Endothelial cell of umbilical vein (primary cell): Measurements from ENCODE around the gene SEMA3G.

Source experiments
- JUN ChIP-seq: IDR thresholded peaks from 2 replicates; pipeline ENCODE4 v1.6.1; 2011; ENCODE audit warnings: borderline replicate concordance, low read depth; ENCODE audit not compliant: insufficient read length, insufficient read depth
- POLR2AphosphoS5 ChIP-seq: IDR thresholded peaks from 2 replicates; pipeline ENCODE4 v1.6.1; 2012; ENCODE audit warnings: low read depth, mild to moderate bottlenecking, control low read depth, low read length, moderate library complexity; ENCODE audit not compliant: insufficient read depth
- TF ChIP-seq, protein P1 (sequence below), 2 donors: IDR thresholded peaks; 1 replicate in 1 of 2; 2 replicates in 1 of 2; pipeline ENCODE4 v1.5.1; 2011; ENCODE audit warnings: low read length in 2 of 2, mild to moderate bottlenecking in 2 of 2, moderate library complexity in 2 of 2, control low read depth in 1 of 2, inconsistent platforms in 1 of 2, low read depth in 1 of 2; ENCODE audit not compliant: insufficient read depth in 1 of 2; ENCODE audit errors: extremely low read depth in 1 of 2

DNA sequence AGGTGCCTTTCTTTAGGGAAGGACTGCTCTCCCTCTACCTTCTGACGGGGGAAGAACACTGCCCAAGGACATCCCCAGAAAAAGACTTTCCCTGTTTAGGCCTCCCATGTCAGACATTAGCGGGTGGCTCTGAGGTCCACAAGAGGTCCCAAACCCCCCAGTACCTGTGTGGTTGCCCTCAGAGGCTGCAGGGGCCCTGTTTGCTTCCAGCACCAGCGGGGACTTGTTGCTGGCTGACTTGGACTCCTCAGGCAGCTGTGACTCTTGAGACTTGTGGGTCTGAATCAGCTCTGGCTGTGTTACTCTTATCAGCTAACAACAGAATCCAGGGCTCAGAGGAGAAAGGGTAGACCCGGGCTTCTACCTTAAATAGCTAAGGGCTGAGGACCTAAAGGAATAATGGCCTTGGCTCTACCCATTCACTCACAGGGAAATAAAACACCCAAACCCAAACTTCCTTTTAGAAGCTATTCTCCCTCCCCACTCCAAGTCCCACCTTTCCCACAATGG is 39.2 kb downstream of the SEMA3G start:
- TF ChIP-seq, protein P1, sequence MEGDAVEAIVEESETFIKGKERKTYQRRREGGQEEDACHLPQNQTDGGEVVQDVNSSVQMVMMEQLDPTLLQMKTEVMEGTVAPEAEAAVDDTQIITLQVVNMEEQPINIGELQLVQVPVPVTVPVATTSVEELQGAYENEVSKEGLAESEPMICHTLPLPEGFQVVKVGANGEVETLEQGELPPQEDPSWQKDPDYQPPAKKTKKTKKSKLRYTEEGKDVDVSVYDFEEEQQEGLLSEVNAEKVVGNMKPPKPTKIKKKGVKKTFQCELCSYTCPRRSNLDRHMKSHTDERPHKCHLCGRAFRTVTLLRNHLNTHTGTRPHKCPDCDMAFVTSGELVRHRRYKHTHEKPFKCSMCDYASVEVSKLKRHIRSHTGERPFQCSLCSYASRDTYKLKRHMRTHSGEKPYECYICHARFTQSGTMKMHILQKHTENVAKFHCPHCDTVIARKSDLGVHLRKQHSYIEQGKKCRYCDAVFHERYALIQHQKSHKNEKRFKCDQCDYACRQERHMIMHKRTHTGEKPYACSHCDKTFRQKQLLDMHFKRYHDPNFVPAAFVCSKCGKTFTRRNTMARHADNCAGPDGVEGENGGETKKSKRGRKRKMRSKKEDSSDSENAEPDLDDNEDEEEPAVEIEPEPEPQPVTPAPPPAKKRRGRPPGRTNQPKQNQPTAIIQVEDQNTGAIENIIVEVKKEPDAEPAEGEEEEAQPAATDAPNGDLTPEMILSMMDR (IDR thresholded peaks at IDR 0.05; ENCODE audit: extremely low read depth in 1 of 2, insufficient read depth in 1 of 2, low read depth in 1 of 2, low read length in 2 of 2), result no peak
- no peak for TF ChIP-seq POLR2AphosphoS5
- TF ChIP-seq JUN, result no peak
